ENCODE data around the gene CCDC171. TPM values are rescaled to one million over a fixed set of nuclear protein-coding genes. Genes with fewer than 3 reads are reported as not detected.

CCDC171 gene
- total RNA-seq, 1 experiment from 2014 or later = 2.4 TPM

- no peak overlapping the region for H3K4me2 ChIP-seq (ENCODE audit: insufficient read depth, insufficient read length, low read length)
- H2AFZ ChIP-seq (ENCODE audit: low read length) = no peak overlapping the region
- H3K23me2 ChIP-seq (ENCODE audit: insufficient read length, low read depth, low read length, poor library complexity, severe bottlenecking) = no peaks in the 10 kb centered on the region
- H3K14ac ChIP-seq (ENCODE audit: insufficient read depth, low read length) = no peak overlapping the region
- H2BK20ac ChIP-seq (ENCODE audit: low read depth, low read length, poor library complexity, severe bottlenecking) = no peak overlapping the region
- no peaks in the 10 kb centered on the region for H3K9me3 ChIP-seq (ENCODE audit: control insufficient read depth, low read depth, low read length)
- H2BK12ac ChIP-seq (ENCODE audit: insufficient read length, low read depth, low read length) = no peak overlapping the region
- no peak overlapping the region for H2AK5ac ChIP-seq (ENCODE audit: insufficient read length, low read length)
- H3K9ac ChIP-seq (ENCODE audit: extremely low read depth, insufficient read length, low read length) = no peak overlapping the region
- H2BK5ac ChIP-seq (ENCODE audit: insufficient read length, low read length) = no peak overlapping the region
- no peak overlapping the region for H3K18ac ChIP-seq (ENCODE audit: insufficient read length, low read depth, low read length)
- H2BK120ac ChIP-seq (ENCODE audit: low read depth, low read length, poor library complexity, severe bottlenecking) = no peak overlapping the region
- no peak overlapping the region for H3K27ac ChIP-seq (ENCODE audit: insufficient read length, low read depth, low read length)
- no peak overlapping the region for H4K8ac ChIP-seq (replicated peaks; ENCODE audit: insufficient read length, low read depth, low read length)
- no peaks in the 10 kb centered on the region for H3K27me3 Mint-ChIP-seq (ENCODE audit: low read depth)
- no peaks in the 10 kb centered on the region for H3K79me2 ChIP-seq (ENCODE audit: insufficient read depth, low read length)
- H3K9me3 Mint-ChIP-seq = no peaks in the 10 kb centered on the region
- H3K27ac Mint-ChIP-seq = no peak overlapping the region
- DNase-seq = no peak
- H3K79me1 ChIP-seq (ENCODE audit: insufficient read depth, low read depth, low read length, poor library complexity, severe bottlenecking) = no peaks in the 10 kb centered on the region
- H3K36me3 Mint-ChIP-seq (ENCODE audit: insufficient read depth in 1 of 3, low read depth in 3 of 3) = no peaks in the 10 kb centered on the region
- H3T11ph ChIP-seq (ENCODE audit: low read length) = no peak overlapping the region
- H3K4me3 Mint-ChIP-seq = no peak overlapping the region
- H4K91ac ChIP-seq (ENCODE audit: insufficient read length, low read depth, low read length) = no peak overlapping the region
- no peak overlapping the region for H4K5ac ChIP-seq (ENCODE audit: insufficient read length, low read depth, low read length)
- H4K20me1 ChIP-seq (ENCODE audit: control insufficient read depth, insufficient read depth, insufficient read length) = no peaks in the 10 kb centered on the region
- H3K4me1 ChIP-seq (ENCODE audit: insufficient read depth, low read length) = no peaks in the 10 kb centered on the region
- H3K56ac ChIP-seq (ENCODE audit: insufficient read length, low read depth, low read length) = no peak overlapping the region
- H3K23ac ChIP-seq (ENCODE audit: insufficient read length, low read depth, low read length) = no peak overlapping the region
- no peaks in the 10 kb centered on the region for H3K27me3 ChIP-seq (ENCODE audit: insufficient read depth, low read length)
- H2BK15ac ChIP-seq (ENCODE audit: low read depth, low read length) = no peak overlapping the region
- WGBS (ENCODE audit: extremely low coverage, insufficient read length, low lambda C conversion rate) = no CpG with 5 or more reads among the region's 1 CpG
- H3K4me1 Mint-ChIP-seq = no peaks in the 10 kb centered on the region
- H3K4ac ChIP-seq (ENCODE audit: low read depth, low read length) = no peak overlapping the region
- no peak for TF ChIP-seq CTCF (conservative IDR thresholded peaks at IDR 0.05)
Measured at GRCh38 chr9:15966471-15966870, 413.6 kb downstream of the CCDC171 start.

All from H9 (cell line).